ENCODE measurements around the gene GMPPB.
"Not testable (repeated sequence)": the region's sequence is repeated elsewhere in the genome, so short reads cannot be mapped to it uniquely, and the experiment has no call there.

DNA sequence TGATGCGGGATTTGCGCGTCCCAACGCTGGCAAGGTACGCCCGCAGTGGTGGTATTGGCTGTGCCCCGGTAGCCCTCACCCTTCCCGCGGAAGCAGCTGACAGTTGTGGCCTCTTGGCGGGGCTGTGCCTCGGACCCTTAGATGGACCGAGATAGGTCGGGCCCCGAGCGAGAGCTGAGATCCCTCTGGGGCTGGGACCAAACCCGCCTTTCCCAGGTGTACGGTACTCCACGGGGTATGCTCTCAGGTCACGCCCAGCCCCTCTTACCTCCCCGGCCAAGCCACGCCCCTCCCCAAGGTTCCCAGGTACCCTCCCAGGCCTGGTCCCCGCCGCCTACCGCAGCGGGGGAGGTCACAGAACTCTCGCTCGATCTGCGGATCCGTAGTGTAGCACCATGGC is 37.4 kb downstream of the GMPPB start:
- not testable (repeated sequence) for TF ChIP-seq NRF1 (IDR thresholded peaks at IDR 0.05; ENCODE audit: low read depth, low read length); ASH2L (IDR thresholded peaks at IDR 0.05; ENCODE audit: low read length)
- TF ChIP-seq, protein P1, sequence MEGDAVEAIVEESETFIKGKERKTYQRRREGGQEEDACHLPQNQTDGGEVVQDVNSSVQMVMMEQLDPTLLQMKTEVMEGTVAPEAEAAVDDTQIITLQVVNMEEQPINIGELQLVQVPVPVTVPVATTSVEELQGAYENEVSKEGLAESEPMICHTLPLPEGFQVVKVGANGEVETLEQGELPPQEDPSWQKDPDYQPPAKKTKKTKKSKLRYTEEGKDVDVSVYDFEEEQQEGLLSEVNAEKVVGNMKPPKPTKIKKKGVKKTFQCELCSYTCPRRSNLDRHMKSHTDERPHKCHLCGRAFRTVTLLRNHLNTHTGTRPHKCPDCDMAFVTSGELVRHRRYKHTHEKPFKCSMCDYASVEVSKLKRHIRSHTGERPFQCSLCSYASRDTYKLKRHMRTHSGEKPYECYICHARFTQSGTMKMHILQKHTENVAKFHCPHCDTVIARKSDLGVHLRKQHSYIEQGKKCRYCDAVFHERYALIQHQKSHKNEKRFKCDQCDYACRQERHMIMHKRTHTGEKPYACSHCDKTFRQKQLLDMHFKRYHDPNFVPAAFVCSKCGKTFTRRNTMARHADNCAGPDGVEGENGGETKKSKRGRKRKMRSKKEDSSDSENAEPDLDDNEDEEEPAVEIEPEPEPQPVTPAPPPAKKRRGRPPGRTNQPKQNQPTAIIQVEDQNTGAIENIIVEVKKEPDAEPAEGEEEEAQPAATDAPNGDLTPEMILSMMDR (IDR thresholded peaks at IDR 0.05; ENCODE audit: control extremely low read depth in 1 of 3, insufficient read depth in 1 of 3, low read depth in 1 of 3, low read length in 3 of 3): not testable (repeated sequence)
- TF ChIP-seq, protein P2, sequence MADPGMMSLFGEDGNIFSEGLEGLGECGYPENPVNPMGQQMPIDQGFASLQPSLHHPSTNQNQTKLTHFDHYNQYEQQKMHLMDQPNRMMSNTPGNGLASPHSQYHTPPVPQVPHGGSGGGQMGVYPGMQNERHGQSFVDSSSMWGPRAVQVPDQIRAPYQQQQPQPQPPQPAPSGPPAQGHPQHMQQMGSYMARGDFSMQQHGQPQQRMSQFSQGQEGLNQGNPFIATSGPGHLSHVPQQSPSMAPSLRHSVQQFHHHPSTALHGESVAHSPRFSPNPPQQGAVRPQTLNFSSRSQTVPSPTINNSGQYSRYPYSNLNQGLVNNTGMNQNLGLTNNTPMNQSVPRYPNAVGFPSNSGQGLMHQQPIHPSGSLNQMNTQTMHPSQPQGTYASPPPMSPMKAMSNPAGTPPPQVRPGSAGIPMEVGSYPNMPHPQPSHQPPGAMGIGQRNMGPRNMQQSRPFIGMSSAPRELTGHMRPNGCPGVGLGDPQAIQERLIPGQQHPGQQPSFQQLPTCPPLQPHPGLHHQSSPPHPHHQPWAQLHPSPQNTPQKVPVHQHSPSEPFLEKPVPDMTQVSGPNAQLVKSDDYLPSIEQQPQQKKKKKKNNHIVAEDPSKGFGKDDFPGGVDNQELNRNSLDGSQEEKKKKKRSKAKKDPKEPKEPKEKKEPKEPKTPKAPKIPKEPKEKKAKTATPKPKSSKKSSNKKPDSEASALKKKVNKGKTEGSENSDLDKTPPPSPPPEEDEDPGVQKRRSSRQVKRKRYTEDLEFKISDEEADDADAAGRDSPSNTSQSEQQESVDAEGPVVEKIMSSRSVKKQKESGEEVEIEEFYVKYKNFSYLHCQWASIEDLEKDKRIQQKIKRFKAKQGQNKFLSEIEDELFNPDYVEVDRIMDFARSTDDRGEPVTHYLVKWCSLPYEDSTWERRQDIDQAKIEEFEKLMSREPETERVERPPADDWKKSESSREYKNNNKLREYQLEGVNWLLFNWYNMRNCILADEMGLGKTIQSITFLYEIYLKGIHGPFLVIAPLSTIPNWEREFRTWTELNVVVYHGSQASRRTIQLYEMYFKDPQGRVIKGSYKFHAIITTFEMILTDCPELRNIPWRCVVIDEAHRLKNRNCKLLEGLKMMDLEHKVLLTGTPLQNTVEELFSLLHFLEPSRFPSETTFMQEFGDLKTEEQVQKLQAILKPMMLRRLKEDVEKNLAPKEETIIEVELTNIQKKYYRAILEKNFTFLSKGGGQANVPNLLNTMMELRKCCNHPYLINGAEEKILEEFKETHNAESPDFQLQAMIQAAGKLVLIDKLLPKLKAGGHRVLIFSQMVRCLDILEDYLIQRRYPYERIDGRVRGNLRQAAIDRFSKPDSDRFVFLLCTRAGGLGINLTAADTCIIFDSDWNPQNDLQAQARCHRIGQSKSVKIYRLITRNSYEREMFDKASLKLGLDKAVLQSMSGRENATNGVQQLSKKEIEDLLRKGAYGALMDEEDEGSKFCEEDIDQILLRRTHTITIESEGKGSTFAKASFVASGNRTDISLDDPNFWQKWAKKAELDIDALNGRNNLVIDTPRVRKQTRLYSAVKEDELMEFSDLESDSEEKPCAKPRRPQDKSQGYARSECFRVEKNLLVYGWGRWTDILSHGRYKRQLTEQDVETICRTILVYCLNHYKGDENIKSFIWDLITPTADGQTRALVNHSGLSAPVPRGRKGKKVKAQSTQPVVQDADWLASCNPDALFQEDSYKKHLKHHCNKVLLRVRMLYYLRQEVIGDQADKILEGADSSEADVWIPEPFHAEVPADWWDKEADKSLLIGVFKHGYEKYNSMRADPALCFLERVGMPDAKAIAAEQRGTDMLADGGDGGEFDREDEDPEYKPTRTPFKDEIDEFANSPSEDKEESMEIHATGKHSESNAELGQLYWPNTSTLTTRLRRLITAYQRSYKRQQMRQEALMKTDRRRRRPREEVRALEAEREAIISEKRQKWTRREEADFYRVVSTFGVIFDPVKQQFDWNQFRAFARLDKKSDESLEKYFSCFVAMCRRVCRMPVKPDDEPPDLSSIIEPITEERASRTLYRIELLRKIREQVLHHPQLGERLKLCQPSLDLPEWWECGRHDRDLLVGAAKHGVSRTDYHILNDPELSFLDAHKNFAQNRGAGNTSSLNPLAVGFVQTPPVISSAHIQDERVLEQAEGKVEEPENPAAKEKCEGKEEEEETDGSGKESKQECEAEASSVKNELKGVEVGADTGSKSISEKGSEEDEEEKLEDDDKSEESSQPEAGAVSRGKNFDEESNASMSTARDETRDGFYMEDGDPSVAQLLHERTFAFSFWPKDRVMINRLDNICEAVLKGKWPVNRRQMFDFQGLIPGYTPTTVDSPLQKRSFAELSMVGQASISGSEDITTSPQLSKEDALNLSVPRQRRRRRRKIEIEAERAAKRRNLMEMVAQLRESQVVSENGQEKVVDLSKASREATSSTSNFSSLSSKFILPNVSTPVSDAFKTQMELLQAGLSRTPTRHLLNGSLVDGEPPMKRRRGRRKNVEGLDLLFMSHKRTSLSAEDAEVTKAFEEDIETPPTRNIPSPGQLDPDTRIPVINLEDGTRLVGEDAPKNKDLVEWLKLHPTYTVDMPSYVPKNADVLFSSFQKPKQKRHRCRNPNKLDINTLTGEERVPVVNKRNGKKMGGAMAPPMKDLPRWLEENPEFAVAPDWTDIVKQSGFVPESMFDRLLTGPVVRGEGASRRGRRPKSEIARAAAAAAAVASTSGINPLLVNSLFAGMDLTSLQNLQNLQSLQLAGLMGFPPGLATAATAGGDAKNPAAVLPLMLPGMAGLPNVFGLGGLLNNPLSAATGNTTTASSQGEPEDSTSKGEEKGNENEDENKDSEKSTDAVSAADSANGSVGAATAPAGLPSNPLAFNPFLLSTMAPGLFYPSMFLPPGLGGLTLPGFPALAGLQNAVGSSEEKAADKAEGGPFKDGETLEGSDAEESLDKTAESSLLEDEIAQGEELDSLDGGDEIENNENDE (IDR thresholded peaks at IDR 0.05; ENCODE audit: insufficient replicate concordance, low read length): not testable (repeated sequence)

Data from H1 (cell line).